BLaER1 treated with 17β-estradiol and CSF1 and Interleukin-3, amounts not matched to agents 10 nM and 100 nM (cell line): ENCODE data around the gene ACE.

Experiments used
- H3K27ac ChIP-seq, 11 experiments: shearing (Covaris generic); formaldehyde crosslinking; 2 replicates each; pipeline ENCODE4 v1.8.1; 2022
- H3K27me3 ChIP-seq, 11 experiments: shearing (Covaris generic); formaldehyde crosslinking; 2 replicates each; pipeline ENCODE4 v1.8.1; 2022
- H3K36me3 ChIP-seq, 11 experiments: shearing (Covaris generic); formaldehyde crosslinking; 2 replicates each; pipeline ENCODE4 v1.8.1; 2022
- H3K4me1 ChIP-seq, 10 experiments: shearing (Covaris generic); formaldehyde crosslinking; 2 replicates each; pipeline ENCODE4 v1.8.1; 2022
- H3K4me2 ChIP-seq, 11 experiments: shearing (Covaris generic); formaldehyde crosslinking; 2 replicates each; pipeline ENCODE4 v1.8.1; 2022
- H3K4me3 ChIP-seq, 10 experiments: shearing (Covaris generic); formaldehyde crosslinking; 2 replicates each; pipeline ENCODE4 v1.8.1; 2022
- H3K9ac ChIP-seq, 11 experiments: shearing (Covaris generic); formaldehyde crosslinking; 2 replicates each; pipeline ENCODE4 v1.8.1; 2022
- H3K9me3 ChIP-seq, 11 experiments: shearing (Covaris generic); formaldehyde crosslinking; replicated peaks in 1 of 11; 2 replicates each; pipeline ENCODE4 v1.8.1; 2022
- H4K20me1 ChIP-seq, 11 experiments: shearing (Covaris generic); formaldehyde crosslinking; 2 replicates each; pipeline ENCODE4 v1.8.1; 2022
- Cebpa-rat ChIP-seq, 11 experiments: shearing (Covaris generic); IDR thresholded peaks; 2 replicates each; pipeline ENCODE4 v1.8.1; 2022

ACE gene

GRCh38 chr17:63537991-63538692, 61.3 kb downstream of the ACE start:
- Histone ChIP-seq H3K9me3 (no peaks in the 10 kb centered on the region), H3K9ac (no peak overlapping the region), H4K20me1 (no peaks in the 10 kb centered on the region; a peak in 2 of 22 replicates), H3K27me3 (peaks cover 14 to 29% (median 23%) of the 10 kb centered on the region in 11 experiments; a peak in 21 of 22 replicates), H3K4me1 (peaks cover 0 to 15% (median 10%) of the 10 kb centered on the region in 10 experiments; a peak in 14 of 20 replicates), H3K36me3 (no peaks in the 10 kb centered on the region), H3K4me2 (no peak overlapping the region), H3K4me3 (no peak overlapping the region), H3K27ac (no peak overlapping the region)
- no peak for TF ChIP-seq Cebpa-rat (IDR thresholded peaks at IDR 0.05)

GRCh38 chr17:63538693-63539595, 62.1 kb downstream of the ACE start:
- no peak overlapping the region for H3K27ac ChIP-seq
- no peak for TF ChIP-seq Cebpa-rat (IDR thresholded peaks at IDR 0.05)
- H3K9ac ChIP-seq = no peak overlapping the region
- no peaks in the 10 kb centered on the region for H3K9me3 ChIP-seq
- H3K27me3 ChIP-seq = peaks cover 14 to 29% (median 23%) of the 10 kb centered on the region in 11 experiments; a peak in 21 of 22 replicates
- no peaks in the 10 kb centered on the region; a peak in 2 of 22 replicates for H4K20me1 ChIP-seq
- no peak overlapping the region for H3K4me3 ChIP-seq
- peaks cover 0 to 23% (median 18%) of the 10 kb centered on the region in 10 experiments; a peak in 16 of 20 replicates for H3K4me1 ChIP-seq
- no peak overlapping the region for H3K4me2 ChIP-seq
- H3K36me3 ChIP-seq = no peaks in the 10 kb centered on the region

GRCh38 chr17:63540590-63540989, 63.7 kb downstream of the ACE start:
- no peak overlapping the region for H3K9ac ChIP-seq
- no peak overlapping the region for H3K27ac ChIP-seq
- H3K27me3 ChIP-seq = peaks cover 14 to 29% (median 23%) of the 10 kb centered on the region in 11 experiments; a peak in 21 of 22 replicates
- no peaks in the 10 kb centered on the region for H3K36me3 ChIP-seq
- H4K20me1 ChIP-seq = no peaks in the 10 kb centered on the region; a peak in 2 of 22 replicates
- H3K4me3 ChIP-seq = no peak overlapping the region
- peak overlapping the region in 8 of 11 experiments; percentile 7 to 52 (median 43); a peak in 11 of 22 replicates for H3K4me2 ChIP-seq
- H3K4me1 ChIP-seq = peaks cover 0 to 28% (median 21%) of the 10 kb centered on the region in 10 experiments; a peak in 16 of 20 replicates
- no peaks in the 10 kb centered on the region for H3K9me3 ChIP-seq
- no peak for TF ChIP-seq Cebpa-rat (IDR thresholded peaks at IDR 0.05)

- no peaks in the 10 kb centered on the region; a peak in 1 of 22 replicates for H4K20me1 ChIP-seq
- H3K4me2 ChIP-seq = no peak overlapping the region
- H3K4me3 ChIP-seq = no peak overlapping the region
- no peak overlapping the region for H3K9ac ChIP-seq
- H3K4me1 ChIP-seq = peaks cover 0 to 28% (median 20%) of the 10 kb centered on the region in 10 experiments; a peak in 16 of 20 replicates
- H3K27ac ChIP-seq = no peak overlapping the region
- H3K36me3 ChIP-seq = no peaks in the 10 kb centered on the region
- no peak for TF ChIP-seq Cebpa-rat (IDR thresholded peaks at IDR 0.05)
- no peaks in the 10 kb centered on the region for H3K9me3 ChIP-seq
- H3K27me3 ChIP-seq = peaks cover 14 to 26% (median 23%) of the 10 kb centered on the region in 11 experiments; a peak in 21 of 22 replicates
Observed at GRCh38 chr17:63542218-63542545, 65.3 kb downstream of the ACE start.

GRCh38 chr17:63542942-63543821, 66.3 kb downstream of the ACE start:
- H3K9ac ChIP-seq = no peak overlapping the region
- no peak for TF ChIP-seq Cebpa-rat (IDR thresholded peaks at IDR 0.05)
- H3K36me3 ChIP-seq = no peaks in the 10 kb centered on the region
- H3K27me3 ChIP-seq = peaks cover 8 to 16% (median 13%) of the 10 kb centered on the region in 11 experiments; a peak in 21 of 22 replicates
- H3K27ac ChIP-seq = peak overlapping the region in 2 of 11 experiments; percentile 5 to 10; a peak in 1 of 22 replicates
- no peaks in the 10 kb centered on the region for H4K20me1 ChIP-seq
- peak overlapping the region in 8 of 11 experiments; percentile 9 to 49 (median 30); a peak in 9 of 22 replicates for H3K4me2 ChIP-seq
- no peaks in the 10 kb centered on the region for H3K9me3 ChIP-seq
- peaks cover 0 to 28% (median 20%) of the 10 kb centered on the region in 10 experiments; a peak in 16 of 20 replicates for H3K4me1 ChIP-seq
- H3K4me3 ChIP-seq = no peak overlapping the region

GRCh38 chr17:63543822-63544420, 67.1 kb downstream of the ACE start:
- TF ChIP-seq Cebpa-rat (IDR thresholded peaks at IDR 0.05) = no peak

GRCh38 chr17:63544467-63545301, 67.8 kb downstream of the ACE start:
- H3K27me3 ChIP-seq = peaks cover 0 to under 1% (median 0%) of the 10 kb centered on the region in 11 experiments; a peak in 3 of 22 replicates
- no peak overlapping the region; a peak in 1 of 22 replicates for H3K9ac ChIP-seq
- peaks cover 12 to 39% (median 32%) of the 10 kb centered on the region in 10 experiments for H3K4me1 ChIP-seq
- no peak overlapping the region for H3K27ac ChIP-seq
- H4K20me1 ChIP-seq = no peaks in the 10 kb centered on the region
- H3K36me3 ChIP-seq = no peaks in the 10 kb centered on the region
- no peak for TF ChIP-seq Cebpa-rat (IDR thresholded peaks at IDR 0.05)
- peak overlapping the region in 6 of 11 experiments; percentile 9 to 49 (median 38); a peak in 10 of 22 replicates for H3K4me2 ChIP-seq
- H3K9me3 ChIP-seq = no peaks in the 10 kb centered on the region
- no peak overlapping the region for H3K4me3 ChIP-seq

More at GRCh38 chr17:63543822-63544420, 67.1 kb downstream of the ACE start:
- no peak overlapping the region for H3K4me3 ChIP-seq
- peak overlapping the region in 3 of 11 experiments; percentile 5 to 25 (median 10); a peak in 3 of 22 replicates for H3K27ac ChIP-seq
- H3K4me2 ChIP-seq = peak overlapping the region in 8 of 11 experiments; percentile 9 to 49 (median 30); a peak in 12 of 22 replicates
- H3K27me3 ChIP-seq = peaks cover under 1 to 8% (median 6%) of the 10 kb centered on the region in 11 experiments; a peak in 16 of 22 replicates
- peaks cover 4 to 31% (median 24%) of the 10 kb centered on the region in 10 experiments for H3K4me1 ChIP-seq
- peak overlapping the region in 1 of 11 experiments; percentile 14; a peak in 2 of 22 replicates for H3K9ac ChIP-seq
- H3K36me3 ChIP-seq = no peaks in the 10 kb centered on the region
- H4K20me1 ChIP-seq = no peaks in the 10 kb centered on the region
- H3K9me3 ChIP-seq = no peaks in the 10 kb centered on the region
